ENCODE measurements around the gene CACNB3.
"Not testable (repeated sequence)": the region's sequence is repeated elsewhere in the genome, so short reads cannot be mapped to it uniquely, and the experiment has no call there.

DNA sequence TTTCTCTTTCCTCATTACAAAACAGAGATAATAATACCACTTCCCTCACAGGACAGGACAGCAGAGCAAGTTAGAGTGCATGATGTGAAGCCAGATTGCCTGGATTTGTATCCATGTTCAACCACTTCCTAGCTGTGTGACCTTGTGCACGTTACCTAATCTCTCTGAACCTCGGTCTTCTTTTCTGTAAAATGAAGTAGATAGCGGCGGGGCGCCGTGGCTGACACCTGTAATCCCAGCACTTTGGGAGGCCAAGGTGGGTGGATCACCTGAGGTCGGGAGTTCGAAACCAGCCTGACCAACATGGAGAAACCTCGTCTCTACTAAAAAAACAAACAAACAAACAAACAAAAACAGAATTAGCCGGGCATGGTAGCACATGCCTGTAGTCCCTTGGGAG lies 36.6 kb downstream of the CACNB3 start:
- not testable (repeated sequence) for TF ChIP-seq REST (IDR thresholded peaks at IDR 0.05); TAF1 (conservative IDR thresholded peaks at IDR 0.05); ZBTB33 (IDR thresholded peaks at IDR 0.05); SP1 (IDR thresholded peaks at IDR 0.05); HNF4A (conservative IDR thresholded peaks at IDR 0.05); GABPA (IDR thresholded peaks at IDR 0.05 in 1 of 2, conservative IDR thresholded peaks at IDR 0.05 in 1 of 2); FOXA1 (IDR thresholded peaks at IDR 0.05); NR2F2 (IDR thresholded peaks at IDR 0.05); RXRA (IDR thresholded peaks at IDR 0.05); ATF3 (IDR thresholded peaks at IDR 0.05)
- TF ChIP-seq, protein P1, sequence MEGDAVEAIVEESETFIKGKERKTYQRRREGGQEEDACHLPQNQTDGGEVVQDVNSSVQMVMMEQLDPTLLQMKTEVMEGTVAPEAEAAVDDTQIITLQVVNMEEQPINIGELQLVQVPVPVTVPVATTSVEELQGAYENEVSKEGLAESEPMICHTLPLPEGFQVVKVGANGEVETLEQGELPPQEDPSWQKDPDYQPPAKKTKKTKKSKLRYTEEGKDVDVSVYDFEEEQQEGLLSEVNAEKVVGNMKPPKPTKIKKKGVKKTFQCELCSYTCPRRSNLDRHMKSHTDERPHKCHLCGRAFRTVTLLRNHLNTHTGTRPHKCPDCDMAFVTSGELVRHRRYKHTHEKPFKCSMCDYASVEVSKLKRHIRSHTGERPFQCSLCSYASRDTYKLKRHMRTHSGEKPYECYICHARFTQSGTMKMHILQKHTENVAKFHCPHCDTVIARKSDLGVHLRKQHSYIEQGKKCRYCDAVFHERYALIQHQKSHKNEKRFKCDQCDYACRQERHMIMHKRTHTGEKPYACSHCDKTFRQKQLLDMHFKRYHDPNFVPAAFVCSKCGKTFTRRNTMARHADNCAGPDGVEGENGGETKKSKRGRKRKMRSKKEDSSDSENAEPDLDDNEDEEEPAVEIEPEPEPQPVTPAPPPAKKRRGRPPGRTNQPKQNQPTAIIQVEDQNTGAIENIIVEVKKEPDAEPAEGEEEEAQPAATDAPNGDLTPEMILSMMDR (IDR thresholded peaks at IDR 0.05; ENCODE audit: low read depth, low read length, missing input control): not testable (repeated sequence)

Measured in liver (tissue), 3 donors.